Aorta (tissue), 5 donors: ENCODE data around the gene SCGN. TPM values are rescaled to one million over a fixed set of nuclear protein-coding genes. Genes with fewer than 3 reads are reported as not detected.
"Not testable (repeated sequence)": the region's sequence is repeated elsewhere in the genome, so short reads cannot be mapped to it uniquely, and the experiment has no call there.

ENCODE experiments used
- ATAC-seq: fragments of 200-7000 bp; cut with Tn5 transposase; one replicate; pipeline ENCODE4 v1.9.1; 2022; ENCODE audit warnings: moderate library complexity; ENCODE audit not compliant: low FRiP score
- DNase-seq, 2 donors: peaks; one replicate each; pipeline ENCODE4 v3.0.0-alpha.2; 2020
- H3K27ac ChIP-seq, 2 donors: one replicate each; pipeline ENCODE4 v1.5.1; 2013; ENCODE audit warnings: low read length in 2 of 2, mild to moderate bottlenecking in 2 of 2, moderate library complexity in 2 of 2, control low read depth in 1 of 2, inconsistent platforms in 1 of 2, low read depth in 1 of 2
- H3K27me3 ChIP-seq, 2 donors: one replicate each; pipeline ENCODE4 v1.6.1; 2013; ENCODE audit warnings: control low read depth in 1 of 2, low read length in 1 of 2, mild to moderate bottlenecking in 1 of 2, moderate library complexity in 1 of 2; ENCODE audit not compliant: insufficient read depth in 2 of 2, control insufficient read depth in 1 of 2
- H3K36me3 ChIP-seq, 2 donors: one replicate each; pipeline ENCODE4 v1.6.1; 2013; ENCODE audit warnings: control low read depth in 1 of 2, low read length in 1 of 2, mild to moderate bottlenecking in 1 of 2; ENCODE audit not compliant: insufficient read depth in 2 of 2, control insufficient read depth in 1 of 2
- H3K4me1 ChIP-seq, 2 donors: one replicate each; pipeline ENCODE4 v1.6.1; 2013; ENCODE audit warnings: low read length in 2 of 2, control low read depth in 1 of 2, mild to moderate bottlenecking in 1 of 2, moderate library complexity in 1 of 2; ENCODE audit not compliant: insufficient read depth in 2 of 2, control insufficient read depth in 1 of 2
- H3K4me3 ChIP-seq, 2 donors: one replicate each; pipeline ENCODE4 v1.5.1; 2013; ENCODE audit warnings: low read length in 2 of 2, control low read depth in 1 of 2, mild to moderate bottlenecking in 1 of 2
- H3K9me3 ChIP-seq: one replicate; pipeline ENCODE4 v1.6.1; 2013; ENCODE audit warnings: mild to moderate bottlenecking, low read length; ENCODE audit not compliant: control insufficient read depth
- WGBS, 2 donors: extraction: QIAGEN DNeasy Blood & Tissue Kit; methylation state at CpG; one replicate each; pipeline ENCODE4 v1.1.7; 2013; 5-methylcytosine and 5-hydroxymethylcytosine counted together
- intact Hi-C, 2 donors: fragments of 100-400 bp; cut with DNase I; formaldehyde crosslinking; loops; one replicate each; pipeline versions ENCODE4 v1.14.2 to v1.15.0; 2022
- polyA plus RNA-seq, 2 donors: library from polyadenylated mRNA; stranded (reverse); fragments of 200-250 nt; gene quantifications; one replicate each; pipeline ENCODE4 v1.2.3, GENCODE V29; 2013
- total RNA-seq, 2 donors: library from RNA; stranded (reverse); fragmentation: NEBNext Ultra II Directional; extraction: Animal tissue kit (Norgen Biotek cat#: 25700); gene quantifications; one replicate each; pipeline ENCODE4 v1.2.1, GENCODE V29; 2021
- donor health status: healthy with polysubstance abuse.
- donor health status: Bipolar disorder and iron deficiency.
- donor health status: DM: no; HTN: no; CAD: no.
- donor health status: DM: no; HTN: no; CAD: no.
- donor health status: DM: yes; HTN: yes; CAD: no.

Gene SCGN
- total and polyA plus RNA-seq, 4 donors, result 1.1 to 3.1 TPM; not detected in 2

DNA sequence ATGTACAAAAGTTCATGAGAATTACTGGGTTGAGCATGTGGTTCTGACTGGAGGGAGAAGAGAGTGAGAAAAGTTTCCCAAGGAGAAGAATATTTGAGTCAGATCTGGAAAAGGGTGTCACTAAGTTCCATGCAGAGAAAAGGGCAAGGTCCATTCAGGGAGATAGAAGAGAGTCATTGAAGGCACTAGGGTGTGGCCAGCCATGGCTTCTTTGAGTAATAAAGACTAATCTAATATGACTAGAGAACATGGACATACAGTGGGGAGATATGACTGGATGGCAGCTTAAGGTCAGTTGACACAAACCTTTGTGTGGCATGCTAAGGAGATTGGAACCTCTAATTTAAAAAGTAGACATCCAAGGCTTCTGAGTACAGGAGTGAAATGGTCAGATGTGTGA lies 91.9 kb downstream of the SCGN start:
- Histone ChIP-seq H3K4me3 (no peak overlapping the region), H3K27ac (no peak overlapping the region), H3K27me3 (no peaks in the 10 kb centered on the region), H3K36me3 (no peaks in the 10 kb centered on the region), H3K9me3 (no peaks in the 10 kb centered on the region), H3K4me1 (no peaks in the 10 kb centered on the region)
- ATAC-seq, result no peak
- intact Hi-C loops, result no loop called here
- no peak for DNase-seq

DNA sequence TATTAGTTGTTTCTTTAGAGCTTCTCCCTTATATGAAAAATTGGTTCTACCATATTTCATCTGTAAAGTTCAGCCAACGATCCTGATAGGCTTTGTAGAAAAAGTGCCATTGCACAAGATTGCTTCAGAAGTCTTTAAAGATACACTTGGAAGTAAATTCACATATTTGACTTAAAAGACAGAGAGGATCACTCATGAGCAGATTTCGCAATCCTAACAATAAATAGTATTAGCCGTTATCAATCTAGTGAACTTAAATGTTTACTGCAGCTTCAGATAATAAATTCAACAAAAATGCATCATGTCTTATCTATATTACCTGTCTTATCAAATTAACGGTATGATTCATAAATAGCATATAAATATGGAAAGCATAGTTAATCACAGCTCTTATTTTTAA lies 93.8 kb downstream of the SCGN start:
- H3K4me1 ChIP-seq, result no peaks in the 10 kb centered on the region
- intact Hi-C loops, result no loop called here
- no peak overlapping the region for H3K4me3 ChIP-seq
- H3K36me3 ChIP-seq, result no peaks in the 10 kb centered on the region
- DNase-seq, result no peak
- H3K27me3 ChIP-seq, result no peaks in the 10 kb centered on the region
- H3K9me3 ChIP-seq, result no peaks in the 10 kb centered on the region
- H3K27ac ChIP-seq, result no peak overlapping the region
- 86 to 88% methylated on average over 4 of the region's 4 CpGs for WGBS, 2 donors
- ATAC-seq, result no peak

DNA sequence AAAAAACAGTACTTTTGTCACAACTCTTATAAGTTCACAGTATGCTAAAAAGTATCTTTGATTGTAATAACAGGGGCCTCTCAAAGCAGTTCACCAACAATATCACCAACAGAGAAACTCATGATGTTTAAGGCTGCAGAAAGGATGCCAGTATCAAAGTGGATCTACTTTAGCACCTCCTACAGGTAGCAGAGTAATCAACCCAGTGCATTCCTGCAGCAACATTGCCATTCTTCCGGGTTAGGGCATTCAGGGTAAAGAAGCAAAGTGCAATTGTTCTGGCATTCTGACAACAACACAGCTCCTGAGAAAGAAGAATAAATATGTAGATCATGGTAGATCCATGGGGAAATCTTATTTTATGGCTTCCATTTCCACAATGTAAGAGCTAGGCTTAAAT lies 95.0 kb downstream of the SCGN start:
- Histone ChIP-seq H3K27me3 (no peaks in the 10 kb centered on the region), H3K9me3 (no peaks in the 10 kb centered on the region), H3K4me3 (no peak overlapping the region), H3K36me3 (no peaks in the 10 kb centered on the region), H3K27ac (no peak overlapping the region), H3K4me1 (no peaks in the 10 kb centered on the region)
- 83 to 84% methylated on average over 1 of the region's 1 CpG for WGBS, 2 donors
- DNase-seq (no peak), ATAC-seq (no peak)
- intact Hi-C loops, result no loop called here

DNA sequence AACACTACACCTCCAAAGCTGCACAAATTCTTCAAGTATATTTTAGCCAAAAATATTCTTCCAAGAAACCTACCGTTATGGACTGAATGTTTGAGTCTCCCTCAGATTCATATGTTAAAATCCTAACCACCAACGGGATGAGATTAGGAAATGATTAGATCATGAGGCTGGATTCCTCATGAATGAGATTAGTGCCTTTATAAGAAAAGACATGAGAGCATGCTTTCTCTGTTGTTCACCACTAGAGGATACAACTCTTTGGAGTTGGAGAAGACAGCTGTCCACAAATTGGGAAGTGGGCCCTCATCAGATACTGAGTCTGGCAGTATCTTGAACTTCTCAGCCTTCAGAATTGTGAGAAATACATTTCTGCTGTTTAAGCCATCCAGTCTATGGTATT lies 95.5 kb downstream of the SCGN start:
- Histone ChIP-seq H3K9me3 (no peaks in the 10 kb centered on the region), H3K27ac (no peak overlapping the region), H3K36me3 (no peaks in the 10 kb centered on the region), H3K4me1 (no peaks in the 10 kb centered on the region), H3K27me3 (no peaks in the 10 kb centered on the region), H3K4me3 (no peak overlapping the region)
- DNase-seq, result no peak
- 73 to 79% methylated on average over 2 of the region's 2 CpGs for WGBS, 2 donors
- ATAC-seq, result no peak
- intact Hi-C loops, result no loop called here

DNA sequence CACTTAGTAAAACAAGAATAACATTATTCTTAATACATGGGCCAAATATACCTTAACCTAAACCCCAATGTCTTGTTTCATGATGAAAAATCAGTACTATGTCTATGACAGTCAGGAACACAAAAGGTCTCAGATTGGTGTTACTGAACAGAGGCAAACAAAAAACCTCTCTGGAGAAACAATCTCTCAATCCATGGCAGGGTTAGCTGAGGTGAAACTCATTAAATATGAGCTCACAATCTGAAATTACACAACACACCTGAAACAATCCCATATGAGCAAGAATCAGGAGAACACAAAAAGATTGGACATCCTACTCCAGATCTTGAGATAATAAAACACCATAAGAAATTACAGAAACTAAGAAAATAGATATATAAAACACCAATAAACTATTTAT lies 96.0 kb downstream of the SCGN start:
- Histone ChIP-seq H3K27ac (no peak overlapping the region), H3K27me3 (no peaks in the 10 kb centered on the region), H3K36me3 (no peaks in the 10 kb centered on the region), H3K4me3 (no peak overlapping the region), H3K9me3 (no peaks in the 10 kb centered on the region), H3K4me1 (no peaks in the 10 kb centered on the region)
- intact Hi-C loops, result no loop called here
- DNase-seq (no peak), ATAC-seq (no peak)

DNA sequence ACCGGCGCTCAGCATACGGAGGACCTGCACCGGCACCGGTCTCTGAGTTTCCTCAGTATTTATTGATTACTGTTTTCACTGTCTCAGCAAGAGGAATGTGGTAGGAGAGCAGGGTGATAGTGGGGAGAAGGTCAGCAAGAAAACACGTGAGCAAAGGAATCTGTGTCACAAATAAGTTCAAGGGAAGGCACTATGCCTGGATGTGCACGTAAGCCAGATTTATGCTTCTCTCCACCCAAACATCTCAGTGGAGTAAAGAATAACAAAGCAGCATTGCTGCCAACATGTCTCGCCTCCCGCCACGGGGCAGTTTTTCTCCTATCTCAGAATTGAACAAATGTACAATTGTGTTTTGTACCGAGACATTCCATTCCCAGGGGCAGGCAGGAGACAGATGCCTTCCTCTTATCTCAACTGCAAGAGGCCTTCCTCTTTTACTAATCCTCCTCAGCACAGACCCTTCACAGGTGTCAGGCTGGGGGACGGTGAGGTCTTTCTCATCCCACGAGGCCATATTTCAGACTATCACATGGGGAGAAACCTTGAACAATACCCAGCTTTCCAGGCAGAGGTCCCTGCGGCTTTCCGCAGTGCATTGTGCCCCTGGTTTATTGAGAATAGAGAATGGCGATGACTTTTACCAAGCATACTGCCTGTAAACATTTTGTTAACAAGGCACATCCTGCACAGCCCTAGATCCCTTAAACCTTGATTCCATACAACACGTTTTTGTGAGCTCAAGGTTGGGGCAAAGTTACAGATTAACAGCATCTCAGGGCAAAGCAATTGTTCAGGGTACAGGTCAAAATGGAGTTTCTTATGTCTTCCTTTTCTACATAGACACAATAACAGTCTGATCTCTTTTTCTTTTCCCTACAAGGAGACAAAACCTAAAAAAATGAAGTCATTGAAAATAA lies 96.8 kb downstream of the SCGN start:
- ATAC-seq, H3K4me3 ChIP-seq, H3K9me3 ChIP-seq, H3K27me3 ChIP-seq, H3K27ac ChIP-seq, H3K36me3 ChIP-seq, DNase-seq, intact Hi-C loops, H3K4me1 ChIP-seq: not testable (repeated sequence)
- WGBS, 2 donors, result 69 to 77% methylated on average over 17 of the region's 17 CpGs

DNA sequence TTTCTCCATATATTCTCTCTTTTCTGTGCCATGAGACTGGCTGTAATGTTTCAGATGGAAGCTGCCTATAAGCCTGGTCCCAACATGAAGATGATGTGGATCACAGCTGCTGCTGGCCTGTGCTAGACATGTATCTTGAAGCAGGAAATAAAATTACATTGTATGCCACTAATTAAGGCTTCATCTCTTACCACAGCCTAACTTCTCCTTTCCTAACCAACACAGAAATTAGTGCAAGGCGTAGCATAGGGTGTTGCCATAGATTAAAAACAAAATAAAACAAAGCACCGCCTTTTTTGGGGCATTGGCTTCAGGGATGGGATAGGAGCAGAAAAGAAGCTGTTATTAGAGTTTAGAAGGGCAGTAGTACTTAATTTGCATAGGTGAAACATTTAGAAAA lies 97.8 kb downstream of the SCGN start:
- Histone ChIP-seq H3K36me3 (no peaks in the 10 kb centered on the region), H3K9me3 (no peaks in the 10 kb centered on the region), H3K27ac (no peak overlapping the region), H3K4me3 (no peak overlapping the region), H3K4me1 (no peaks in the 10 kb centered on the region), H3K27me3 (no peaks in the 10 kb centered on the region)
- WGBS, 2 donors, result 64 to 94% methylated on average over 2 of the region's 2 CpGs
- intact Hi-C loops, result no loop called here
- ATAC-seq (no peak), DNase-seq (no peak)

DNA sequence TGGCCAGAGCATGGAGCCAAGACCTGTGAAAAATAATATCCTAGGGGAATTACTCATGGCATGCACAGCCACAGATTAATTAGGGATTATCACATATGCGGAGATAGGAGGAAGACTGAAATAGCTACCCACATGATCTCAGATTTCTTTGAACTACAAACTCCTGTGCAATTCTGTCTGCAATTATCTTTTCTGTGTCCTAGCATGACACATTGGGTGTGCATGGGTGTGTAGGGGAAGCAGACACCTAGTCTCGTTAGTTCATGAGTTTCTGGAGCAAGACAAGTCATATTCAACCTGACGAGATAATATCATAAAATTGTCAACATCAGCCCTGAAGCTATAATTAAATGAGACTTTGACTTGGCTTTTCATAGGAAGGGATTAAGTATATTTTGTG lies 98.9 kb downstream of the SCGN start:
- Histone ChIP-seq H3K36me3 (no peaks in the 10 kb centered on the region), H3K9me3 (no peaks in the 10 kb centered on the region), H3K27ac (no peak overlapping the region), H3K4me1 (no peaks in the 10 kb centered on the region), H3K4me3 (no peak overlapping the region), H3K27me3 (no peaks in the 10 kb centered on the region)
- DNase-seq (no peak), ATAC-seq (no peak)
- intact Hi-C loops, result no loop called here
- WGBS, 2 donors, result 61 to 63% methylated on average over 3 of the region's 3 CpGs
